K562 (cell line): ENCODE data around the gene GALNT16. TPM values are rescaled to one million over a fixed set of nuclear protein-coding genes. Genes with fewer than 3 reads are reported as not detected.

Experiments used
- ATAC-seq: fragments of 200-7000 bp; cut with Tn5 transposase; 3 replicates; pipeline ENCODE4 v1.9.1; 2020; ENCODE audit warnings: moderate library complexity
- BruUV-seq: library from RNA; stranded (reverse); fragments of 400-500 nt; replicated peaks from 2 replicates; lab custom pipeline; 2021; lab: Mats Ljungman, UMichigan
- CTCF ChIA-PET: fragments of 300-600 bp; formaldehyde crosslinking; extraction: SDS; loops from one replicate; lab custom pipeline; 2021; ENCODE audit warnings: low intra/inter-chr PET ratio; lab: Yijun Ruan, JAX
- POLR2A ChIA-PET: fragments of 300-600, 350-650 bp; sonication (Branson Sonifier 250); formaldehyde crosslinking; extraction: SDS; loops from one replicate; lab custom pipeline; 2021; ENCODE audit warnings: antibody characterized with exemption, inconsistent platforms; lab: Yijun Ruan, JAX
- DNase-seq, 4 experiments: peaks; one replicate each; pipeline versions ENCODE4 v3.0.0 to v3.0.0-alpha.2; 2011 to 2018; ENCODE audit warnings: low spot score in 3 of 4, mixed read lengths in 3 of 4; ENCODE audit errors: extremely low read depth in 1 of 4
- FAIRE-seq: peaks from 2 replicates; lab custom pipeline; 2011; peaks lifted over from hg19 to GRCh38; lab: Jason Lieb, UNC
- H2AFZ ChIP-seq: 2 replicates; pipeline ENCODE4 v1.6.0; 2011; ENCODE audit warnings: low read depth, low read length, control low read depth, inconsistent platforms
- H3K27ac ChIP-seq: fragments of 200-600 bp; 3 replicates; pipeline ENCODE4 v1.8.0; 2011; ENCODE audit warnings: low read depth, mild to moderate bottlenecking, control low read depth, inconsistent platforms, low read length, moderate library complexity, mixed read lengths; ENCODE audit errors: extremely low read depth
- H3K27me3 ChIP-seq, 2 experiments: fragments of 300-600 bp in 1 of 2; 2 replicates in 1 of 2; 3 replicates in 1 of 2; pipeline versions ENCODE4 v1.6.0 to v1.8.0; 2011; ENCODE audit warnings: inconsistent platforms in 2 of 2, low read length in 2 of 2, mild to moderate bottlenecking in 1 of 2, mixed read lengths in 1 of 2, moderate library complexity in 1 of 2; ENCODE audit not compliant: control insufficient read depth in 2 of 2, insufficient read depth in 2 of 2
- H3K36me3 ChIP-seq: fragments of 300-600 bp; 3 replicates; pipeline ENCODE4 v1.8.0; 2011; ENCODE audit warnings: mild to moderate bottlenecking, low read length, inconsistent platforms; ENCODE audit not compliant: control insufficient read depth, insufficient read depth
- H3K4me1 ChIP-seq, 2 experiments: fragments of 200-600 bp in 1 of 2; replicated peaks in 1 of 2; 2 replicates in 1 of 2; 3 replicates in 1 of 2; pipeline versions ENCODE4 v1.5.1 to v1.8.0; 2011; ENCODE audit warnings: inconsistent platforms in 2 of 2, low read length in 2 of 2, mild to moderate bottlenecking in 1 of 2, mixed read lengths in 1 of 2, moderate library complexity in 1 of 2; ENCODE audit not compliant: control insufficient read depth in 2 of 2, insufficient read depth in 2 of 2
- H3K4me2 ChIP-seq: 2 replicates; pipeline ENCODE4 v1.6.1; 2011; ENCODE audit warnings: low read length, control low read depth, inconsistent platforms, mixed read lengths; ENCODE audit not compliant: insufficient read depth
- H3K4me3 ChIP-seq: fragments of 200-600 bp; sonication (generic), shearing (Covaris generic); 2 replicates; pipeline ENCODE4 v1.5.1; 2016; ENCODE audit warnings: control low read depth, inconsistent platforms
- H3K79me2 ChIP-seq: fragments of 200-600 bp; 3 replicates; pipeline ENCODE4 v1.8.0; 2011; ENCODE audit warnings: low read length, inconsistent platforms; ENCODE audit not compliant: control insufficient read depth, insufficient read depth
- H3K9ac ChIP-seq, 2 experiments: 2 replicates each; pipeline versions ENCODE4 v1.6.0 to v1.6.1; 2011; ENCODE audit warnings: low read depth in 2 of 2, low read length in 2 of 2, control low read depth in 1 of 2, inconsistent platforms in 1 of 2, mild to moderate bottlenecking in 1 of 2, mixed read lengths in 1 of 2; ENCODE audit not compliant: insufficient read depth in 1 of 2
- H3K9me1 ChIP-seq: one replicate; pipeline ENCODE4 v1.6.0; 2011; ENCODE audit warnings: inconsistent platforms, mild to moderate bottlenecking, low read length, moderate library complexity; ENCODE audit not compliant: control insufficient read depth, insufficient read depth
- H3K9me3 ChIP-seq: replicated peaks from 2 replicates; pipeline ENCODE4 v1.5.1; 2011; ENCODE audit warnings: low read depth, low read length, inconsistent platforms; ENCODE audit not compliant: control insufficient read depth, insufficient read depth
- H4K20me1 ChIP-seq: replicated peaks from 2 replicates; pipeline ENCODE4 v1.6.1; 2011; ENCODE audit warnings: low read length, inconsistent platforms, mixed read lengths; ENCODE audit not compliant: control insufficient read depth, insufficient read depth
- CBX5 ChIP-seq: IDR thresholded peaks from 2 replicates; pipeline ENCODE4 v1.6.1; 2014; ENCODE audit warnings: low read depth, borderline replicate concordance
- CHD1 ChIP-seq: fragments of 200-600 bp; sonication (generic); IDR thresholded peaks from one replicate; pipeline ENCODE4 v1.6.1; 2012; ENCODE audit warnings: mild to moderate bottlenecking, moderate library complexity, low read length, inconsistent platforms
- GATAD2A ChIP-seq: fragments of 450-650 bp; IDR thresholded peaks from 2 replicates; pipeline ENCODE4 v1.6.1; 2017
- PHB ChIP-seq: fragments of 250-450 bp; sonication (Bioruptor Pico); IDR thresholded peaks from 2 replicates; pipeline ENCODE4 v1.5.0; 2021
- RBM17 ChIP-seq: fragments of 200-400 bp; formaldehyde crosslinking; IDR thresholded peaks from 2 replicates; pipeline ENCODE4 v1.6.1; 2017; ENCODE audit warnings: low read depth, mild to moderate bottlenecking, low read length, borderline replicate concordance
- RBM34 ChIP-seq: fragments of 200-400 bp; formaldehyde crosslinking; IDR thresholded peaks from 2 replicates; pipeline ENCODE4 v1.6.1; 2018; ENCODE audit warnings: low read length, borderline replicate concordance; ENCODE audit not compliant: insufficient read depth
- SP1 ChIP-seq: sonication (generic); formaldehyde crosslinking; IDR thresholded peaks from 2 replicates; pipeline ENCODE4 v1.8.1; 2022; ENCODE audit warnings: mild to moderate bottlenecking, missing genetic modification reagents
- SP2 ChIP-seq: IDR thresholded peaks from 2 replicates; pipeline ENCODE4 v1.6.1; 2011; ENCODE audit warnings: mild to moderate bottlenecking, low read depth, low read length, moderate library complexity; ENCODE audit not compliant: poor library complexity, severe bottlenecking; ENCODE audit errors: extremely low read depth
- SRF ChIP-seq, 2 experiments: fragments of 250-450, 450-650 bp in 1 of 2; sonication (Bioruptor Pico) in 1 of 2; sonication (generic) in 1 of 2; formaldehyde crosslinking; IDR thresholded peaks; 2 replicates each; pipeline versions ENCODE4 v1.5.0 to v1.5.1; 2020 to 2022; ENCODE audit warnings: mild to moderate bottlenecking in 1 of 2, missing genetic modification reagents in 1 of 2
- TAF9B ChIP-seq: fragments of 450-650 bp; IDR thresholded peaks from 2 replicates; pipeline ENCODE4 v1.6.1; 2018; ENCODE audit warnings: mild to moderate bottlenecking; ENCODE audit not compliant: partially characterized antibody
- ZNF311 ChIP-seq: fragments of 250-450 bp; sonication (Bioruptor Pico); IDR thresholded peaks from 2 replicates; pipeline ENCODE4 v1.4.0; 2020; ENCODE audit warnings: mild to moderate bottlenecking, moderate library complexity
- ZNF347 ChIP-seq: fragments of 450-650 bp; formaldehyde crosslinking; IDR thresholded peaks from 2 replicates; pipeline ENCODE4 v1.4.0; 2020; ENCODE audit warnings: low read depth, mild to moderate bottlenecking, moderate library complexity
- WGBS: fragments of 100-300 bp; shearing (Covaris generic); methylation state at CpG from one replicate; pipeline ENCODE4 v1.1.6; 2016; ENCODE audit warnings: low coverage, mixed read lengths; ENCODE audit not compliant: insufficient coverage; ENCODE audit errors: missing lambda C conversion rate; 5-methylcytosine and 5-hydroxymethylcytosine counted together
- in situ Hi-C: fragments of 300-500 bp; cut with MboI; formaldehyde crosslinking; loops from 4 replicates; pipeline ENCODE4 v1.15.0; 2018; ENCODE audit warnings: inconsistent platforms, mixed read lengths
- intact Hi-C: fragments of 100-400 bp; cut with micrococcal nuclease; formaldehyde crosslinking; loops from 2 replicates; pipeline ENCODE4 v1.14.2; 2022
- polyA plus RNA-seq, 8 experiments: library from polyadenylated mRNA; depleted of rRNA in 4 of 8; stranded (reverse) in 5 of 8; unstranded in 3 of 8; fragments of >200 nt; fragmentation: Nextera tagmentation in 2 of 8; fragmentation: Illumina TruSeq in 1 of 8; extraction: Ambion mirVana in 2 of 8; extraction: Trizol in 1 of 8; gene quantifications; 2 replicates each; pipeline versions ENCODE4 v1.2.1 to v1.2.3, GENCODE V29; 2011 to 2014; ENCODE audit warnings: inconsistent platforms in 1 of 8, missing spikeins in 1 of 8
- total RNA-seq, 7 experiments: library from RNA; depleted of rRNA in 6 of 7; stranded (reverse); fragments of >200 nt in 6 of 7; fragmentation: Illumina TruSeq in 2 of 7; extraction: Trizol in 2 of 7; gene quantifications; 2 replicates each; pipeline versions ENCODE4 v1.2.1 to v1.2.3, GENCODE V29; 2011 to 2021; ENCODE audit warnings: low replicate concordance in 1 of 7

GALNT16 gene
- total and polyA plus RNA-seq, 9 of the 15 experiments (the other 6 are each of a cell fraction or from before 2014, with no cell fraction given): not detected

- ATAC-seq (no peak), FAIRE-seq (no peak), DNase-seq (no peak)
- intact Hi-C loops (no loop called here), in situ Hi-C loops (loop anchor here (25.0 kb wide), 1 partner anchor 191 kb away; no protein-coding TSS in a partner anchor)
- no peaks in the 10 kb centered on the region for H3K79me2 ChIP-seq
- H3K4me2 ChIP-seq: no peak overlapping the region
- no peak overlapping the region for H2AFZ ChIP-seq
- H3K27ac ChIP-seq: no peak overlapping the region
- WGBS: 2% methylated on average over 19 of the region's 21 CpGs
- H3K9ac ChIP-seq: no peak overlapping the region
- CTCF ChIA-PET: no interaction called here
- H4K20me1 ChIP-seq: no peaks in the 10 kb centered on the region
- POLR2A ChIA-PET: no interaction called here
- H3K4me1 ChIP-seq: no peaks in the 10 kb centered on the region
- no peak overlapping the region for H3K4me3 ChIP-seq
- H3K9me3 ChIP-seq: no peaks in the 10 kb centered on the region
- no peaks in the 10 kb centered on the region for H3K36me3 ChIP-seq
- H3K9me1 ChIP-seq: no peaks in the 10 kb centered on the region
- H3K27me3 ChIP-seq: peaks cover 10 to 44% of the 10 kb centered on the region in 2 experiments; a peak in 4 of 5 replicates
- no TSS peak for BruUV-seq
- TF ChIP-seq GATAD2A: no peak
- no peak for TF ChIP-seq RBM34
- TF ChIP-seq SP1: no peak
- TF ChIP-seq ZNF311 (CRISPR knock-in tag): no peak
- TF ChIP-seq SP2: no peak
- TF ChIP-seq CHD1: no peak
- no peak for TF ChIP-seq ZNF347 (CRISPR knock-in tag)
- TF ChIP-seq TAF9B: no peak
- no peak for TF ChIP-seq CBX5
- no peak for TF ChIP-seq SRF (CRISPR knock-in tag; IDR thresholded peaks at IDR 0.05)
- no peak for TF ChIP-seq RBM17
- TF ChIP-seq PHB: no peak
These were observed 11.1 kb downstream of the GALNT16 start for GRCh38 chr14:69270795-69271708.
